ENCODE results near the gene SV2B. TPM values are rescaled to one million over a fixed set of nuclear protein-coding genes. Genes with fewer than 3 reads are reported as not detected.

SV2B gene
- total RNA-seq, 1 experiment from 2014 or later = not detected

- DNase-seq (ENCODE audit: low spot score) = no peak
These were observed 92.2 kb downstream of the SV2B start for GRCh38 chr15:91192285-91192684.

GRCh38 chr15:91192690-91193377 lies 92.8 kb downstream of the SV2B start:
- no peak for DNase-seq (ENCODE audit: low spot score)

DNA sequence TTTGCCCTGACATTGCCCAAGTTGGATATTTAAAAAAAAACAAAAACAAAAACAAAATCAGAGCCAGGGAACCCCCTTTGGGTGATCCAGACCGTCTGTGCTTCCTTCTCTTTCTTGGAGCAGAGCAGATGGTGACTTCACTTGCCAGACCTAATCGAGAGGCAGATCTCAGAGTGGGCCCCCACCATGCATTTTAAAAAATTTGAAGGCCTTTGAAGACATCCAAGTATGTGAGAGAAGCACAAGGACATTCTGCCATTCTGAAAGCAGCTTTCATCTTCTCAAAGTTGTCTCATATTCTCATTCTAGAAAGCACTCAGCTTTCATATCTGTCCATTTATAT lies 93.3 kb downstream of the SV2B start:
- DNase-seq (ENCODE audit: low spot score) = no peak

DNA sequence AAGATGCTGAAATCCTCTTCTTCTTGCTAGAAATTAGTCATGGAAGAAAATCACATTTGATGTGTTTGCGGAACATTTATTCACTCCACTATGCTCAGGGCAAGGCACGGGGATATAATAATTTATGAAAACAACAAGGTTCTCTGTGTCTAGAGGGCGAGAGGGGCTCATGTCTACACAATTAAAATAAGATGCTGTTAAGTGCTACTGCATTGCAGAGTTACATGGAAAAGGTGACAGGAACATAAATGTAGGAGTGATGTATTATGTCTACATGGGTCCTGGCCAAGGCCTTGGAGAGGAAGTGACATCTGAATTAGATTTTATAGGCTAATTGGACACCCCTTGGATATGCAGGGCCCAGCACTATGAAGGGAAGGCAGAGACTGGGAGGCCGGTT lies 96.1 kb downstream of the SV2B start:
- DNase-seq (ENCODE audit: low spot score) = no peak

- DNase-seq (ENCODE audit: low spot score) = no peak
These were observed 96.7 kb downstream of the SV2B start for GRCh38 chr15:91196768-91197167.

- DNase-seq (ENCODE audit: low spot score) = no peak
These were observed 99.5 kb downstream of the SV2B start for GRCh38 chr15:91199511-91199910.

GRCh38 chr15:91200101-91200754 lies 100.2 kb downstream of the SV2B start:
- DNase-seq (ENCODE audit: low spot score) = no peak

GRCh38 chr15:91202510-91203102 lies 102.5 kb downstream of the SV2B start:
- DNase-seq (ENCODE audit: low spot score) = no peak

DNA sequence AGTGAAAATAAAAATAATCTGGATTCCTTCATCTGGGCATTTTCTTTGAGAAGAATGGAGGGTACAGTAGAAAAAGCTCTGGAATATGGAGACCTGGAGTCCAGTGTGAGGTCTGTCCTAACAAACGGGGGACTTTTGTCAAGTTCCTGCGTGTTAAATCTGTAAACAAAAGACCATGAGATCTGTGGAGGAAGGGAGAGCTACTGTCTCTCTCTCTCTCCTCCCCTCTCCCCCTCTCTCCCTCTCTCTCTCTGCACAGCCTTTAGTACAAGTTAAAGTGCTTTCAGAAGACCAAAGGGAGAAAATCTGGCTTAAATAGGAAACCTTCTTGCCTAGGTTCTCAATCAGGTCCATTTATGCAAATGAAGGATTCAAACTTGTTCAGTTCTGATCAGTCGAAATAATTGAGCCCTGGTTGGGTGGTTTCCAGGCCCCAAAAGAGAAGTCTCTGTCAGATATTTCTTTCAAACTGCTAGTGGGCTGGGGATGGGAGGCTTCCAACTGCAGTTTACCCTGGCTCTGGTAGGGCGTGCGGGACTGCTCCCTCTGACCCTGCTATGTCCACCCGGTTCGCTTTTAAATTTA lies 103.7 kb downstream of the SV2B start:
- DNase-seq (ENCODE audit: low spot score) = no peak

GRCh38 chr15:91208371-91208770 lies 108.3 kb downstream of the SV2B start:
- no peak for DNase-seq (ENCODE audit: low spot score)

DNA sequence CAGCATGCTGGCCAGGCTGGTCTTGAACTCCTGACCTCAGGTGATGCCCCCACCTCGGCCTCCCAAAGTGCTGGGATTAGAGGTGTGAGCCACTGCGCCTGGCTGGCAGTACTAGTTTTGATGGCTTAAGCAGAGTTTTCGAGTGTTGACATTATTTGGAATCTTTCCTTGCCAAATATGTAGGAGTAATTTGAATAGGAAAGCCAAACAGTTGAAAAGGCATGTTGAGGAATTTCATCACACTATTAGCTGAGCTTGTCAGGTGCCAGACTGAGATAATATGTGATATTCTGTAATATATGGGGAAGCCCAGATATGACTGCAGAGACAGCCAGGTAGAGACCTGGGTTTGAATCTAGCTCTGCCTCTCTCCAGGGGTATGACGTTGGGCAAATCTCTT lies 109.3 kb downstream of the SV2B start:
- no peak for DNase-seq (ENCODE audit: low spot score)

DNA sequence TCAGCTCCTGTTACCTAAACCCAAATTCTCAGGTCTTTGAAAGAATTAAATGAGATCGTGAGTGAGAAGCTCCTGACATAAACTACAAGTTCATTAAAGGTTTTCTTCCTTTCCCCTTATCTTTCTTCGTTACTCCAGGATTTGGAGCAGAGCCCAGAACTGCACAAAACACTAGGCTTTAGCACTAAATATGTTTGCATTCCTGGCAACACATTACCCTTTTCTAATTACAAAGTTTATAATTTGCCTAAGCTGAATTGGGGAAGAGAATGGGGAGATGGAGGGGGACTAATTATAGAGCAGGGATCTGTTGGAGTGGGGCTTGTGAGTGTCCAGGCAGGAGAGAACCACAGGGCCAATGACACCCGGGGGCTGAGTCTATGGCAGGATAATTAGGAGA lies 109.7 kb downstream of the SV2B start:
- no peak for DNase-seq (ENCODE audit: low spot score)

DNA sequence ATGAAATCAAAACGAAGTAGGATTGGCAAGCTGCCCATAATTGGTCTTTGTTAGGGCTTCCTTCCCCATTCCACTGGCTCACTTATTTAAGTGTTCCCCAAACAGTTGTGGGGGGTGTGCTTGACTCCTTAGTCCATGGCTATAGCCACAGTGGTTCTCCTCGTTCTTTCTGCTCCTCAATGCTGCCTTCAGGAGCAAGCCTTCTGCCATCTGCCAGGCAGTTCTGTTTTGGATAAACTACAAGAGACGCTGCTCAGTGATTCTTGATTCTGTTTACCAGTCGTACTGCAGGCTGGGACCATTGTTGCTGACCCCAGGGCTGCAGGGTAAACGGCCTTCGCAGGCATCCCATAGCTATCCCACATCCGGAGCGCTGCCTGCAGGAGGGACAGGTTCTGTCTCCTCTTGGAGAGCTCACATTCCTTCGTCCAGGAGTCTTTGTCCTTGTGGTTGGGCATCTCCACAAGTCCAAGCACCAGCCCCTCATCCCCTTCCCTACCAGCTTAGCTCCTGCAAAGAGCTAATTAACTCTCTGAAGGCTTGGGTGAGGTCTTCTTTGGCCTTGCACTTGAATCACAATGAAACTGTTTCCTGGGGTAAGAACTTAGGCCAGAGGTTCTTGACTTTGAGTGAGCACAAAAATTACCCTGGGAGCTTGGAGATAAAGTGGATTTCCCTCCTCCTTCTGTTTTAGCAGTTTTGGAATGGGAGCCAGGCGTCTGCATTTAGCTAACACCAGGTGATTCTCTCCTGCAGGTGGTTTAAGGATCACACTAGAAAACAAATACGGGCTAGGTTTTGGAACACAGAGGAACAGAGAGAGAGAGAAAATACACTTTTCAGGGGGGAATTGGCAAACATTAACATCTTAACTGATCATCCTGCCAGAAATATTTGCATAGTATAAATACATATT lies 114.9 kb downstream of the SV2B start:
- no peak for DNase-seq (ENCODE audit: low spot score)

- DNase-seq (ENCODE audit: low spot score) = no peak
These were observed 115.9 kb downstream of the SV2B start for GRCh38 chr15:91216000-91216399.

GRCh38 chr15:91219206-91219605 lies 119.1 kb downstream of the SV2B start:
- no peak for DNase-seq (ENCODE audit: low spot score)

DNA sequence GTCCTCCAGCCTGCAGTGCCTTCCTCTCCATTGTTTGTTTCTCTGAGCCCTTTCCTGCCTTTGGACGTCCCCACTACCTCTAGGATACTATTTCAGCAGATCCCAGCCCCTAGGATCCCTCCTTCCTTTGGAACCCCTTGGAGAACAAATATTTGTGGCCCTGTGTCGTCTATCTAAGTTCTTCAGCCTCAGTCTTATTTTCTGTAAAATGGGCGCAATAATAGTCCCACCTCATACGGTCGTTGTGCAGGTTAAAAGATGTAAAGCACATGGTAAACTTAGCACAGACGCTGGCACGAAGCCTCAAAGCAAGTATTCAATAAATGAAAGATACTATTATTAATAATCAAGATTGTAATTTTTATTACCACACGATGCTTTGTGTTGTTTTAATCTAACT lies 122.0 kb downstream of the SV2B start:
- DNase-seq (ENCODE audit: low spot score) = no peak

DNA sequence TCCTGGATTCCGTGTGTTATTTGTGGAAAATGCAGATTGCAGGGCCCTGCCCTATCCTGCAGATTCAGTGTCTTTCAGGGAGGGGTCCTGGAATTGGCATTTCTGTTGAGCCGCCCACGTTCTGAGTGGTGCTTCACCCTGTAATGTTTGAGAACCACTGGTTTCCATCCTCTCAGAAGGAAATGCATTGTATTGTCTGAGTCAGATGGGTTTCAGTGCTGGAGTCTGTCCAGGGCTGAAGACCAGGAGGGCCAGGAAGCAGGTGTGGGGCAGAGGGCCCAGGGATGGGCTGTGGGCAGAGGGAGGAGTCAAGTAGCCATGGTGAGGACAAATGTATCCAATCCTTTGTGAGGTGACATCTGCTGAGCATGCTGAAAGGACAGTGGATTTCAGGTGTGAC lies 123.8 kb downstream of the SV2B start:
- no peak for DNase-seq (ENCODE audit: low spot score)

DNA sequence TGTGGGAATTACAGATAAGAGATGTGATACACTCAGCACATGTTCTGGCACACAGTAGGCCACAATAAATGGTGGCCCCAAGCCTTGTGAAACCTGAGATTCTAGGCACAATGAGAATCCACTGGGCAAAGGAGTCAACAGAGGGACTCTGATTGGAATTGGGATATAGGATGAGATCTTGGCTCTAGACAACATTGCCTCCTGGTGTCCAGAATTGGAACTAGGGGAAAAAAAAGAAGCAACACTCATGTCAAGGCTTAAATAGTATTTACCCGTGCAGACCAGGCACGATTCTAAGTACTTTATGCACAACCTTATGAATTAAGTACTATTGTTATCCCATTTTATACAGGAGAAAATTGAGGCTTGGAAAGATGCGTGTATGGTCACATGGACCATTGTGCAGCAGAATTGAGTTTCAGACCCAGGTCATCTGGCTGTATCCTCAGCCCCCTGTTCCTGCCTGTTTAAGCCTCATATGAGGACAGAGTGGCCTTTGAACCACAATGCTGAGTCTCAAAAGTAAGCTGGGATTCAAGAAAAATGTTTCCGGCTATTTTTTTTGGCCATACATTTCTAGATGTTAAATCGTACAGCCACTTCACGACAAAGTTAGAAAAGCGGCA lies 124.8 kb downstream of the SV2B start:
- peak; percentile 28 for DNase-seq (ENCODE audit: low spot score)

- no peak for DNase-seq (ENCODE audit: low spot score)
These were observed 125.7 kb downstream of the SV2B start for GRCh38 chr15:91225741-91226140.

- no peak for DNase-seq (ENCODE audit: low spot score)
These were observed 127.1 kb downstream of the SV2B start for GRCh38 chr15:91227117-91227516.

DNA sequence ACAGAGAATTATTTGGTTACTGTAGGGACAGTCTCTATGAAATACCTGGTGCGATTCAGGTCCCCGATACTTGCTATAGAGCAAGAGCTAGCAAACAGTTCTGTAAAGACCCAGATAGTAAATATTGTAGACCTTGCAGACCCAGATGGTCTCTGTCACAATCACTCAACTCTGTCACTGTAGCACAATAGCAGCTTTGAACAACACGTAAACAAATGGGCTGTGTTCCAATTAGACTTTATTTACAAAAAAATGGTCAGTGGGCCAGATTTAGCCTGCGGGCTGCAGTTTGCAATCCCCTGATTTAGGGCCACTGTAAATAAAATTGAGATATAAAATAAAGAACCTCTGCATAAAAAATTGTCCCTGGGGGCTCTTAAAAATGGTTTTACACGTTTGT lies 127.7 kb downstream of the SV2B start:
- no peak for DNase-seq (ENCODE audit: low spot score)

GRCh38 chr15:91228383-91228782 lies 128.3 kb downstream of the SV2B start:
- DNase-seq (ENCODE audit: low spot score) = no peak
